Kidney tubule cell (primary cell): Measurements from ENCODE around the gene MCU.

ENCODE experiments used
- DNase-seq: peaks from one replicate; pipeline ENCODE4 v3.0.0-alpha.2; 2018; ENCODE audit warnings: low spot score

Gene MCU

DNA sequence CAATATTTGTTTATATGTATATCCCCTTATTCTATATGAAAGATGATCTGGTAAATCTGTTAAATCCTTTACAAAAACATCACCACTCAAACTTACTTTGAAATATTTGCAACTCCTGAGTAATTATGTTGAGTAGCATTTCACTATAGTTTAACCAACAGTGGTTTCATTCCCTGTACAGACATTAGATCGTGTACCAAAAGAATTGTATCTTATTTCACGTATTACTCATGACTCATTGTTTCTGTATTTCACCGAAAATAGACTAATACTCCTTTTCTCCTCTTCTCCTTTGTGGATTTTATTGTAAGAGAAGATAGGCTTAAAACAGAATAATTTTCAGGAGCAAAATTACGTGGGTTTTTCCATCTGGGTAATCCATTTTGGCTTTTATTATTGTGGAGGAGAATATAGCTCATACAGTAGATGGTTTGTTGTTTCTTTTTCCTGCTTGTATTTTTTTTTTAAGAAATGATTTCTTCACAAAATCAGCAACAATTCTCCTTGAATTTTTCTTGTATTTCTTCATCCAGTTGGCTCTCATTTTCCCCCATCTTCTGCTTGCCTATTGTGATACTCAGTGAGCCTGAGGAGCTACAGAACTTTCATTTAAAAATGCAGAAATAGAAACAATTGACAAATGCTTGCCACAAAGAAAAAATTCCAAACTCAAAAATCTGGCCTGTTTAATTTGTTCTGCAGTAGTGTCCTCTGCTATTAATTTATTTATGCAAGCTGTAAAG is 111.0 kb downstream of the MCU start:
- DNase-seq: no peak

GRCh38 chr10:72808001-72808400 is 116.1 kb downstream of the MCU start:
- no peak for DNase-seq

GRCh38 chr10:72809006-72809405 is 117.1 kb downstream of the MCU start:
- no peak for DNase-seq

DNA sequence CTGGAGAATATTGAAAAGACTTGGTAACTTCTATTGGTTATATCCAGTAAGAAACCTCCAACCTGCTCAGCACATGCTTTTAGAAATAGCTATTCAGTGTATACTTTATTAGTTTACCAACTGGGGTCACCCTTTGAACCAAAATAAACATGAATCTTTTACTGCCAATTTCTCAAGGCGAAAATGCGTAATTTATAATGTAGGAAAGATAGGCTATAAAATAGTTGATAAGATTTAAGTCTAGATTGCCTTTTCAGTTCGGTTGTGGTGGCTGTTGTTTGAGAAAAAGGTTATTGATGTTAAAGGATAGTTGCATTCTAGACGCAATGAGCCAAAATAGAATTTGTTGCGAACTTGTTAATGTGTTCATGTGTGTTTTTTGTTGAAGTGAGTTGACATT is 119.0 kb downstream of the MCU start:
- DNase-seq: no peak

DNA sequence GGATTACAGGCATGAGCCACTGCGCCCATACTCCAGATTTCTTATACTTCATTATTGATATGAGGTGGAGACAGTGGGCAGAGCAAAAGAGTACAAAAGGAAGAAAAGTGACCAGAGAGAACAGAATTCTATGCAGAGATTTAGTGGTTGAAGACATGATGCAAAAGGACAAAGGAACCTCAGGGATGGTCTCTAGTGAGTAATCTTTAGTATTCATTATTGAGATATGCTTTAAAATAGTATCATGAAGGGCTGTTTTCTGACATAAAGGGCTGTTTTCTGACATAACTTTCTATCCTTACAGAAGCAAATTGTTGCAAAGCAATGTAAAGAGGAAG is 120.4 kb downstream of the MCU start:
- no peak for DNase-seq

- peak; percentile 80 for DNase-seq
These were observed 120.9 kb downstream of the MCU start for GRCh38 chr10:72812753-72813430.

DNA sequence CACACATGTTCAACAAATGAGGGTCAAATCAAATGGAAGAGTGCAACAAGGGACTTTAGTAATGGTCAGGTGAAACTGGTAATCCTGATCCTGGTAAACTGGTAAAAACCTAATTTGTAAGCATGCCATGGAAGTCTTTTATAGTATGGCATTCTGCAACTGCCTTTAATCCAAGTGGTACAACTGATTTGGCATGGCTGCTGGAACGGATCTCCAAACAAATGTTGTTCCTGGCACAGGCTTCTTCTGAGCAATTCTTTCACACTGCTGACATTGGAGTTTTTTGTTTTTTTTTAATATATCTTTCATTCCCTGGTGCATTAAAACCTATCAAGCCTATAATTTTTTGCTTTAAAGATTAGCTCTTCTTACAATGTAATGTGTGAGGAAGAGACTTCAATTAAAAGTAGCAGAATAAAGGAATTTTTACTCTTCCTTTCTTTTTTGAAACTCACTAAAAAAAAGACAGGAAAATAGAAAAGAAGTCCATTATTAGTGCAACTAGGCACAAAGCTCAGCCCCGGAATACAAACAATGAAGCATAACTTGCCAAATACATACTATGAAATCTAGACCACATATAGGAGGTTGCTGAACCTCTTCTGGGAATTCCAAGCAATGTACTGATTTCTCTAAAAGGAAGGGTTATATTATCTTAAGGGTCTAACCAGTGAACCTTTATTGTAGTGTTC is 122.3 kb downstream of the MCU start:
- DNase-seq: no peak

- no peak for DNase-seq
These were observed 124.6 kb downstream of the MCU start for GRCh38 chr10:72816565-72816964.

- no peak for DNase-seq
These were observed 126.1 kb downstream of the MCU start for GRCh38 chr10:72818076-72818475.

DNA sequence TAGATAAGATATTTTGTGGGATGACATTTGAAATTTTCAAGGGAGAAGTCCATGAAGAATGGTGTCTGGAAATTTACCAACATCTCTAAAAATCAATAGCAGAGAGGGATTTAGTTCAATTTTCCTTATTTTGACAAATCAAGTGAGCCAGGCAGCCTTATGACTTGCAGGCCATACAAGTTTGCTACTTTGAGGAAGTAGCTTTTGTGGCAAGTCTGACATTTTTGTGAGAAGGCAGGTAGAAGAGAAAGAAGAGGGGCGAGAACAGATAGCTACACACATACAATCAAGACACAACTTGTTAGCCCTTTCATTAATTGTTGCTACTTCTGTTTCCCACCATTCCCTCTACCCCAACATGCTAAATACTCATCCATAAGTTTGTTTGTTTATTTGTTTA is 127.1 kb downstream of the MCU start:
- no peak for DNase-seq

DNA sequence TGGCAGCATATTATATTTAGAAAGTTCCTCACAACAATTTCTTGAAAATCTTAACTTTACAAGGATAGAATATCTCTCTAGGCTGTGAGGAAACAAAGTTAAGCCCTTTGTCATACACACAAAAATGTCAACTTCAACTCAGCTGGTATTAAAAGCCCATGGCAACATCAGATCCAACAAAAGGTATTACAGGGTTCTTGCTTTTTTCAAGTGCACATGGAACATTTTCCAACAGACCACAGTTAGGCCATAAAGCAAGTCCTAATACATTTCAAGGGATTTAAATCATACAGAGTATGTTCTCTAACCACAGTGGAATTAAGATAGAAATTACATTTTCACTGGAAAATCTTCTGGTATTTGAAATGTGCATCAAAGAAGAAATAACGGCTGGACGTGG is 129.7 kb downstream of the MCU start:
- no peak for DNase-seq

- DNase-seq: no peak
These were observed 130.5 kb downstream of the MCU start for GRCh38 chr10:72822342-72822986.

GRCh38 chr10:72825163-72825562 is 133.2 kb downstream of the MCU start:
- DNase-seq: no peak

DNA sequence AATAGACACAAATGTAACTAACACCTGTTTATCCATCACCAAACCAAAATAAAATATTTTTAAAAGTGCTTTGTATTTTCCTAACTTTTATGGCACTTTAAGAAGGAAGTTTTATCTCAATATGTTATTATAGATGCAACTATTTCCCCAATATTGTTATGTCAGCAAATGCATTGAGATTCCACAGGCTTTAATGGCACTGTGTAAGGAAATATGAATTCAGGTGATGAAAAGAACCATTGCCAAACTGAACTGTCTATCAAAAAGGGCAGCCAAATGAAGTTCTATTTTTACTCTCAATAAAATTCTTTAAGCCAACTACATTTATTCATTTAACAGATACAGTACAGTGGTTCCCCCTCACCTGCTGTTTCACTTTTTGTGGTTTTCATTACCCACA is 134.4 kb downstream of the MCU start:
- no peak for DNase-seq

DNA sequence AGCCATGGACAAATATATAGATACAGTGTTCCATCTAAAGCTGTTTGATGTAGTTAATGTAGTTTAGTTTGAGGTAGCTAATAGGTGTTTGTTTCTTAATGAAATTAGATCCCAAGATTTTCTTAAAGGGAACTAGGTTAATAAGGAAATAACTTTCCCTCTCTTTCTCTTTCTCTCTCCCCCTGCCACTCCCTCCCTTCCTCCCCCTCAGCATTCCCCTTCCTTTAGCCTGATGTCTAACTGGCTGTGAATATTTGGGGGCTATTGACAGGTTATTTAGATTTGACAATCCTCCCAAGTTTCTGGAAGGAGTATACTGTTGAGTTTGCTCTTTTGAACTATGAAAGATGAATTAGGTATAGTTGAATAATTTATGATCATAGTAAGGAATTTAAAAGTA is 136.4 kb downstream of the MCU start:
- no peak for DNase-seq

GRCh38 chr10:72830625-72831024 is 138.7 kb downstream of the MCU start:
- DNase-seq: no peak

GRCh38 chr10:72831696-72832409 is 139.9 kb downstream of the MCU start:
- DNase-seq: no peak

GRCh38 chr10:72832701-72833100 is 140.8 kb downstream of the MCU start:
- no peak for DNase-seq

DNA sequence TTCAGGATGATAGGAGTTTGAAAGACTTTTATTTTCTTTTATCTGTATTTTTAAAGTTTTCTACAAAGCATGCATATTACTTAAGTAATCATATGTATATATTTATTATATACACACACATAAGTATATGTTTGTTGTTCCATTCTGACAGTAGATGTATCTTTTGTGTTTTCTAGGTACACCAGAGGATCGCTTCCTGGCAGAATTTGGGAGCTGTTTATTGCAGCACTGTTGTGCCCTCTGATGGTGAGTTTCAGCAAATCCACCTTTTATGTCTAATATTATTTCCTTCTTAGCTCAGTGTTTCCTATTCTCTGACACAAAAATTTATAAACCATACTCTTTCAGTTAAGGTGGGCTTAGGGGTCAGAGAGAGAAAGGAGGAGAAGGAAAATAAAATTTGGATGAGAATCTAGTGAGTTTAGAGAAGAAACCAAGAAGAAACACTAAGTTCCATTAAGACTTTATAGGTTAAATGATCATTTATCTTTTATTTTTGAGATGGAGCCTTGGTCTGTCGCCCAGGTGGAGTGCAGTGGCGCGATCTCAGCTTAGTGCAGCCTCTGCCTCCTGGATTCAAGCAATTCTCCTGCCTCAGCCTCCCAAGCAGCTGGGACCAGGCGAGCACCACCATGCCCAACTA is 142.4 kb downstream of the MCU start:
- DNase-seq: peak; percentile 68

DNA sequence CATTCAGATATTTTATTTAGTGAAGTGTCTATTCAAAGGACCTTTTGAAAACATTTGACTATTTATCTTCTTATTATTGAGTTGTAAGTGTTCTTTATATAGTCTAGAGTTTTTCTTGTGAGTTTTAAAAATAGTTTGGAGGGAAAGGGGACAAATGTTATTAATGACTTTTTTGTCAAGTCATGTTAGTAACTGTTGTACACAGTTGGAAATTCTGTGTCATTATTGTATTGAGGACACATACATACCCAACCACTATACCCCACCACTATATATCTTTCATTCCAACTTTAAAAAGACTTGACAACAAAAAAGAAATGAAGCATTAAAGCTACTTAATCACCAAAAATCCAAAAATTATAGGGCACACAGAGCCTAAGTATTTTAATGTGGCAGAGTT is 148.4 kb downstream of the MCU start:
- DNase-seq: no peak

DNA sequence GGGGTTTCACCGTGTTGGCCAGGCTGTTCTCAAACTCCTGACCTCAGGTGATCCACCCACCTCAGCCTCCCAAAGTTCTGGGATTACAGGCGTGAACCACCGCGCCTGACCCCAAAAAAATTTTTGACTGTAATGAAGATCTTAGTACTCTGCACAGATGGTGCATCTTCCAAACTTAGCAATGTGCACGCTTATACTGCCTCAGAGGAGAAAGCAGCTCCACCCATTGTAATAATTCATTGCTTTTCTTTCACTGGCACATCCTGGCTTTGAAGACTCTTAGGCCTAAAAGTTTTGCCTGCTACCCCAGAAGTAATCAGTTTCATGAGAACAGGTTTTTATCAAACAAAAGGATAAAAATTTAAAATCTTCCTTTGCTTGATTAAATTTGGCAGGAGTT is 149.5 kb downstream of the MCU start:
- DNase-seq: no peak

DNA sequence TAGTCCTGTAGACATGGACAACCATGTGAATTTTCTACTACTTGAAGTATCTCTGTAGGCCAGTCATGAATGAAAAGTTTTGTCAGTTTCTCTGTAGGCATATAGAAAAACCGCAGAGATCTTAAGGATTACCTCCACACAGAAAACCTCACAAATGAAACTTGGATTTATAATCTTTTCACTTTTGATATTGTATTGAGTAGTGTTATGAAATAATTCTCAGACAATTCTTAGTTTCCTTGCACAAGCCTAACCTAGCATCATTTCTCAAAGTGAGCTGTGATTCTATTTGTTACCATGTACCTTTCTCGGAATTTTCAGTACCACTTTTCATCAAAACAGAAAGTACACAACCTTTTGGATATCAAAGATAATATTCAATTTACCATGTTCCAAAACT is 150.2 kb downstream of the MCU start:
- DNase-seq: no peak
